ENCODE data around the gene CSMD2. TPM values are rescaled to one million over a fixed set of nuclear protein-coding genes. Genes with fewer than 3 reads are reported as not detected.

Gene CSMD2
- total RNA-seq, 1 donor from 2014 or later, result 0.75 TPM

DNA sequence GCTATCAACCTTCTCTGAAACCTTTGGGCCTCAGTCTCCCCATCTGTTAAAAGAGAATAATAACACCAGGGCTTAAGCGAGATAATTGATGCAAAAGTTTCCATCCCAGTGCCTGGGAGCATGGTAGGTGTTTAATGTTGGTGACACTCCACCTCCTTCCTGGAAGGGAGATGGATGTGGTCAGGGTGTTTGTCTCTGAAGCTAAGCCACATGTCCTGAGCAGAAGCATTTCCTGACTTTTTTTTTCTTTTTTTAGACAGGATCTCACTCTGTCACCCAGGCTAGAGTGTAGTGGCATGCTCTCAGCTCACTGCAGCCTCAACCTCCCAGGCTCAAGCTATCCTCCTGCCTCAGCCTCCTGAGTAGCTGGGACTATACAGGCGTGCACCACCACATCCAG lies 373.8 kb downstream of the CSMD2 start:
- TF ChIP-seq, protein P1, sequence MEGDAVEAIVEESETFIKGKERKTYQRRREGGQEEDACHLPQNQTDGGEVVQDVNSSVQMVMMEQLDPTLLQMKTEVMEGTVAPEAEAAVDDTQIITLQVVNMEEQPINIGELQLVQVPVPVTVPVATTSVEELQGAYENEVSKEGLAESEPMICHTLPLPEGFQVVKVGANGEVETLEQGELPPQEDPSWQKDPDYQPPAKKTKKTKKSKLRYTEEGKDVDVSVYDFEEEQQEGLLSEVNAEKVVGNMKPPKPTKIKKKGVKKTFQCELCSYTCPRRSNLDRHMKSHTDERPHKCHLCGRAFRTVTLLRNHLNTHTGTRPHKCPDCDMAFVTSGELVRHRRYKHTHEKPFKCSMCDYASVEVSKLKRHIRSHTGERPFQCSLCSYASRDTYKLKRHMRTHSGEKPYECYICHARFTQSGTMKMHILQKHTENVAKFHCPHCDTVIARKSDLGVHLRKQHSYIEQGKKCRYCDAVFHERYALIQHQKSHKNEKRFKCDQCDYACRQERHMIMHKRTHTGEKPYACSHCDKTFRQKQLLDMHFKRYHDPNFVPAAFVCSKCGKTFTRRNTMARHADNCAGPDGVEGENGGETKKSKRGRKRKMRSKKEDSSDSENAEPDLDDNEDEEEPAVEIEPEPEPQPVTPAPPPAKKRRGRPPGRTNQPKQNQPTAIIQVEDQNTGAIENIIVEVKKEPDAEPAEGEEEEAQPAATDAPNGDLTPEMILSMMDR (IDR thresholded peaks at IDR 0.05; ENCODE audit: insufficient read depth, low read length, poor library complexity, severe bottlenecking), result no peak
- Histone ChIP-seq H3K27me3 (ENCODE audit: control insufficient read depth, insufficient read depth, low read length) (no peaks in the 10 kb centered on the region), H3K36me3 (ENCODE audit: control insufficient read depth, insufficient read depth, low read length) (no peaks in the 10 kb centered on the region), H3K4me3 (ENCODE audit: low read depth, low read length) (no peak overlapping the region)
- no peak for DNase-seq (ENCODE audit: low read depth)

DNA sequence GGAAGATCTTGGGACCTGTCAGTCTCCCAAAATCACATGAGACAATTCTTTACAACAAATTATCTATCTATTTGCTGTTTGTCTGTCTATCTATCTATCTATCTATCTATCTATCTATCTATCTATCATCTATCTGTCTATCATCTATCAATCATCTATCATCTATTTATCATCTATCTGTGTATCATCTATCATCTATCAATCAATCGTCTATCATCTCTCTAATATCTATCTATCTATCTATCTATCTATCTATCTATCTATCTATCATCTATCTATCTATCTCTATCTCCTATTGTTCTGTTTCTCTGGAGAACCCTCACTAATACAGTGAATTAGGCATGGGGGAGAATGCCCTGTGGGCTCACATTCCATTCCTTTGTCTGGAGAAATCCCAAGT lies 374.5 kb downstream of the CSMD2 start:
- DNase-seq (ENCODE audit: low read depth), result no peak
- TF ChIP-seq, protein P1 (IDR thresholded peaks at IDR 0.05; ENCODE audit: insufficient read depth, low read length, poor library complexity, severe bottlenecking), result no peak
- H3K4me3 ChIP-seq (ENCODE audit: low read depth, low read length), result no peak overlapping the region

DNA sequence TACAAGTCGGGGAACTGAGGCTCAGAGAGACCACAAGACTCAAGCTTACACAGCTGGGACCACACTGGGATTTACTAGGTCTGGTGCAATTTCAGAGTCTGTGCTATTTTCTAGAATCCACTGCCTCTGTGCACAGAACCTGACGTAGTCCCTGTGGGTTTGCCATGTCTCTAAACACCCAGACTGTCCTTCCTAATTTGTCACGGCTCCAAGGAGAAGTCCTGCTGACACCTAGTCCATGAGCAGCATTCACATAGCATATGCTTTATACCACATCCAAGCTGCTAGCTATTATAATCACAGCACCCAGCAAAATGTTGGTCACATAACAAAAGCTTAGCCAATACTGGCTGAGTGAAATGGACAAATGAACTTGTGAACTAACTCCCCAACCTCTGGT lies 380.2 kb downstream of the CSMD2 start:
- no peak for DNase-seq (ENCODE audit: low read depth)
- Histone ChIP-seq H3K36me3 (ENCODE audit: control insufficient read depth, insufficient read depth, low read length) (no peaks in the 10 kb centered on the region), H3K27me3 (ENCODE audit: control insufficient read depth, insufficient read depth, low read length) (no peaks in the 10 kb centered on the region), H3K4me3 (ENCODE audit: low read depth, low read length) (no peak overlapping the region)
- TF ChIP-seq, protein P1 (IDR thresholded peaks at IDR 0.05; ENCODE audit: insufficient read depth, low read length, poor library complexity, severe bottlenecking), result no peak

More for the DNA sequence above, 374.5 kb downstream of the CSMD2 start:
- Histone ChIP-seq H3K36me3 (ENCODE audit: control insufficient read depth, insufficient read depth, low read length) (no peaks in the 10 kb centered on the region), H3K27me3 (ENCODE audit: control insufficient read depth, insufficient read depth, low read length) (no peaks in the 10 kb centered on the region)

DNA sequence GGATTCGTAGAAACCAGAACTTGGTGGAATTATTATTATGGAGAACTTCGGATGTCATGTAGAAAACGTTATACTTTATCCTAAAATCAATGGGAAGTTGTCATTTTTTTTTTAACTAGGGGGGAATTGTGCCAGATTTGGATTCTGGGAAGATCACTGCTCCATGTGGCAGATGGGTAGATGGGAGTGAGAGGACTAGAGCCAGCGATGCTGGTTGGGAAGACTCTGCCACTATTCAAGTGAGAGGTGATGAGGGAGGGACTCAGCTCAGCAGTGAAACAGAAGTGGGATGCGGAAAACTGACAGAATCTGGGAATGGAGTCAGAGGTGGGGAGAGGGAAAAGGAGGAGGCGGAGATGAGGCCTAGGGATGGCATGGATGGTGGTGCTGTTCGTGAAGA lies 382.3 kb downstream of the CSMD2 start:
- DNase-seq (ENCODE audit: low read depth), result no peak
- H3K27me3 ChIP-seq (ENCODE audit: control insufficient read depth, insufficient read depth, low read length), result no peaks in the 10 kb centered on the region
- no peaks in the 10 kb centered on the region for H3K36me3 ChIP-seq (ENCODE audit: control insufficient read depth, insufficient read depth, low read length)
- H3K4me3 ChIP-seq (ENCODE audit: low read depth, low read length), result no peak overlapping the region
- TF ChIP-seq, protein P1 (IDR thresholded peaks at IDR 0.05; ENCODE audit: insufficient read depth, low read length, poor library complexity, severe bottlenecking), result no peak

DNA sequence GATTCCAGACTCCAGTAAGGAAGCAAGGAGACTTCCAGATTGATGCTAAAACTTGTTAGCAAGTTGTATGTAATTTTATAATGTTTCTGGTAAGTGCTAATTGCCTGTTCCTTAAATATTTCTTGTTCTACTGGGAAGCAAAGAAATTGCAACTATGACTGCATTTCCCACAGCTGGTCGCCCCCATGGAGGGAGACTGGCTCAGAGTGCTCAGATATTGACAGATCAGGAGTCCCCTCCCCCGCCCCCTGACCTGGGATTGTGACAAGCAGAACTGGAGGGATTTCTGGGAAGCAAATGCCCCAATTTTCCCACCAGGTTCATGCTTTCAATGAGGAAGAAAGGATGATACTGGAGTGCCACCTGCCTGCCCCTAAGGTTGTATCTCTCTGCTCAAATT lies 383.4 kb downstream of the CSMD2 start:
- Histone ChIP-seq H3K27me3 (ENCODE audit: control insufficient read depth, insufficient read depth, low read length) (no peaks in the 10 kb centered on the region), H3K36me3 (ENCODE audit: control insufficient read depth, insufficient read depth, low read length) (no peaks in the 10 kb centered on the region), H3K4me3 (ENCODE audit: low read depth, low read length) (no peak overlapping the region)
- TF ChIP-seq, protein P1 (IDR thresholded peaks at IDR 0.05; ENCODE audit: insufficient read depth, low read length, poor library complexity, severe bottlenecking), result no peak
- no peak for DNase-seq (ENCODE audit: low read depth)

DNA sequence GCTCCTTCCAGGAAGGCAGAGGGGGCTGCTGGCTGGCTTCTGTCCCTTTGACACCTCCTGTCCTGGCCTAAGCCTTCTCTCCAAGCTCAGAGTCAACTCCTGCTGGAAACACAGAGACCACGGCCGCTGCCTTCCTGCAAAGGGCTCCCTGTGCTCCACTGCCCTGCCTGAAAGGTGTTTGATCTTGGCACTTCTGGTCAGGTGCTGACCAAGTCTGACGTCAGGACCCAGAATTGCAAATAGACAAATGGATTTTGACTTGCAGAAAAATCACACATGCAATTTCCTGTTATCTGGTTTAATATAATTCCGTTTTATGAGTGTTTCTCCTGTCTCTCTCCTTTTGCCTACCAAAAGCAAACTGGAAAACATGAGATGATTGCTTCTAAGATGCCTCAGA lies 387.7 kb downstream of the CSMD2 start:
- Histone ChIP-seq H3K27me3 (ENCODE audit: control insufficient read depth, insufficient read depth, low read length) (no peaks in the 10 kb centered on the region), H3K4me3 (ENCODE audit: low read depth, low read length) (no peak overlapping the region), H3K36me3 (ENCODE audit: control insufficient read depth, insufficient read depth, low read length) (no peaks in the 10 kb centered on the region)
- no peak for DNase-seq (ENCODE audit: low read depth)
- TF ChIP-seq, protein P1 (IDR thresholded peaks at IDR 0.05; ENCODE audit: insufficient read depth, low read length, poor library complexity, severe bottlenecking), result no peak
